HepG2 (cell line): ENCODE data around the gene CHTF18. TPM values are rescaled to one million over a fixed set of nuclear protein-coding genes. Genes with fewer than 3 reads are reported as not detected.

Source experiments
- ATAC-seq: fragments of 200-7000 bp; cut with Tn5 transposase; 3 replicates; pipeline ENCODE4 v1.9.1; 2020; ENCODE audit warnings: mild to moderate bottlenecking, moderate library complexity
- BruUV-seq: library from RNA; stranded (reverse); fragments of 400-500 nt; replicated peaks from 2 replicates; lab custom pipeline; 2021; lab: Mats Ljungman, UMichigan
- CTCF ChIA-PET: fragments of 300-600 bp; formaldehyde crosslinking; extraction: SDS; loops from one replicate; lab custom pipeline; 2021; ENCODE audit warnings: low total read pairs, inconsistent platforms, low intra/inter-chr PET ratio; lab: Yijun Ruan, JAX
- POLR2A ChIA-PET: fragments of 350-600 bp; sonication (Branson Sonifier 250); formaldehyde crosslinking; loops from one replicate; lab custom pipeline; 2020; ENCODE audit warnings: antibody characterized with exemption, inconsistent platforms; lab: Yijun Ruan, JAX
- DNase-seq: peaks from one replicate; pipeline ENCODE4 v3.0.0-alpha.2; 2015; ENCODE audit warnings: low spot score
- FAIRE-seq: peaks from 3 replicates; lab custom pipeline; 2011; peaks lifted over from hg19 to GRCh38; lab: Jason Lieb, UNC
- H2AFZ ChIP-seq: one replicate; pipeline ENCODE4 v1.6.1; 2011; ENCODE audit warnings: low read length, inconsistent platforms
- H3K27ac ChIP-seq: fragments of 300-600 bp; 3 replicates; pipeline ENCODE4 v1.8.0; 2011; ENCODE audit warnings: mixed run types, mild to moderate bottlenecking, mixed read lengths, low read length, inconsistent platforms; ENCODE audit not compliant: insufficient read depth; ENCODE audit errors: extremely low read length
- H3K27me3 ChIP-seq, 2 experiments: fragments of 200-600 bp in 1 of 2; 2 replicates in 1 of 2; 3 replicates in 1 of 2; pipeline versions ENCODE4 v1.6.0 to v1.8.0; 2011; ENCODE audit warnings: low read length in 2 of 2, mild to moderate bottlenecking in 2 of 2, moderate library complexity in 2 of 2, inconsistent platforms in 1 of 2; ENCODE audit not compliant: insufficient read depth in 2 of 2, control insufficient read depth in 1 of 2
- H3K36me3 ChIP-seq, 2 experiments: fragments of 200-600 bp in 1 of 2; replicated peaks in 1 of 2; 2 replicates in 1 of 2; 3 replicates in 1 of 2; pipeline versions ENCODE4 v1.5.1 to v1.8.0; 2011; ENCODE audit warnings: low read length in 2 of 2, inconsistent platforms in 1 of 2; ENCODE audit not compliant: insufficient read depth in 2 of 2, control insufficient read depth in 1 of 2
- H3K4me1 ChIP-seq: 2 replicates; pipeline ENCODE4 v1.5.1; 2012; ENCODE audit warnings: low read length, inconsistent platforms; ENCODE audit not compliant: insufficient read depth
- H3K4me2 ChIP-seq: 2 replicates; pipeline ENCODE4 v1.6.0; 2011; ENCODE audit warnings: low read depth, low read length, inconsistent platforms
- H3K4me3 ChIP-seq, 3 experiments: fragments of 200-600 bp in 1 of 3; sonication (generic), shearing (Covaris generic) in 1 of 3; replicated peaks in 1 of 3; 2 replicates each; pipeline ENCODE4 v1.5.1; 2011 to 2016; ENCODE audit warnings: low read length in 3 of 3, inconsistent platforms in 2 of 3, low read depth in 2 of 3, mild to moderate bottlenecking in 2 of 3, control low read depth in 1 of 3, mixed read lengths in 1 of 3; ENCODE audit not compliant: insufficient read depth in 1 of 3
- H3K79me2 ChIP-seq: one replicate; pipeline ENCODE4 v1.6.1; 2011; ENCODE audit warnings: low read length, inconsistent platforms; ENCODE audit not compliant: insufficient read depth
- H3K9ac ChIP-seq: 2 replicates; pipeline ENCODE4 v1.6.0; 2011; ENCODE audit warnings: mild to moderate bottlenecking, low read depth, low read length, inconsistent platforms; ENCODE audit not compliant: insufficient read depth
- H3K9me3 ChIP-seq: 2 replicates; pipeline ENCODE4 v1.5.1; 2012; ENCODE audit warnings: mild to moderate bottlenecking, low read length
- H4K20me1 ChIP-seq: 2 replicates; pipeline ENCODE4 v1.6.0; 2011; ENCODE audit warnings: inconsistent platforms, mild to moderate bottlenecking, low read length, moderate library complexity; ENCODE audit not compliant: insufficient read depth
- ARNTL ChIP-seq: sonication (generic); formaldehyde crosslinking; IDR thresholded peaks from 2 replicates; pipeline ENCODE4 v1.4.0; 2020; ENCODE audit warnings: mild to moderate bottlenecking, missing genetic modification reagents
- CBX5 ChIP-seq: sonication (generic); formaldehyde crosslinking; IDR thresholded peaks from 2 replicates; pipeline ENCODE4 v1.4.0; 2020; ENCODE audit warnings: missing genetic modification reagents, borderline replicate concordance
- FOSL2 ChIP-seq: sonication (generic); formaldehyde crosslinking; IDR thresholded peaks from 2 replicates; pipeline ENCODE4 v1.4.0; 2020; ENCODE audit warnings: missing genetic modification reagents
- GRHL1 ChIP-seq: sonication (generic); formaldehyde crosslinking; conservative IDR thresholded peaks from 2 replicates; pipeline ENCODE4 v1.8.0; 2022; ENCODE audit warnings: missing genetic modification reagents
- IKZF1 ChIP-seq: fragments of 450-650 bp; IDR thresholded peaks from 2 replicates; pipeline ENCODE4 v1.7.1; 2016
- IRF2 ChIP-seq: IDR thresholded peaks from 2 replicates; pipeline ENCODE4 v1.6.1; 2018; ENCODE audit warnings: missing genetic modification reagents, missing compliant biosample characterization
- MZF1 ChIP-seq: sonication (generic); formaldehyde crosslinking; IDR thresholded peaks from 2 replicates; pipeline ENCODE4 v1.8.1; 2023; ENCODE audit warnings: mild to moderate bottlenecking, missing genetic modification reagents, borderline replicate concordance
- POGK ChIP-seq: sonication (generic); formaldehyde crosslinking; conservative IDR thresholded peaks from 2 replicates; pipeline ENCODE4 v1.8.0; 2022; ENCODE audit warnings: mild to moderate bottlenecking, moderate library complexity, missing genetic modification reagents
- RBFOX2 ChIP-seq: fragments of 200-400 bp; formaldehyde crosslinking; IDR thresholded peaks from 2 replicates; pipeline ENCODE4 v1.6.1; 2017; ENCODE audit warnings: low read depth, mild to moderate bottlenecking, low read length
- RERE ChIP-seq: IDR thresholded peaks from 2 replicates; pipeline ENCODE4 v1.6.1; 2016; ENCODE audit warnings: low read depth, missing genetic modification reagents, missing compliant biosample characterization
- SAP130 ChIP-seq: IDR thresholded peaks from 2 replicates; pipeline ENCODE4 v1.6.1; 2016; ENCODE audit warnings: low read depth
- SOX5 ChIP-seq: IDR thresholded peaks from 2 replicates; pipeline ENCODE4 v1.6.1; 2016; ENCODE audit warnings: borderline replicate concordance
- TBP ChIP-seq: sonication (generic); formaldehyde crosslinking; IDR thresholded peaks from 2 replicates; pipeline ENCODE4 v1.5.0; 2020; ENCODE audit warnings: missing genetic modification reagents
- ZBTB42 ChIP-seq: sonication (generic); formaldehyde crosslinking; IDR thresholded peaks from 2 replicates; pipeline ENCODE4 v1.5.0; 2020; ENCODE audit warnings: mild to moderate bottlenecking, missing genetic modification reagents
- ZEB1 ChIP-seq: IDR thresholded peaks from 2 replicates; pipeline ENCODE4 v1.6.1; 2012; ENCODE audit warnings: mild to moderate bottlenecking, low read depth, inconsistent platforms; ENCODE audit not compliant: insufficient replicate concordance
- ZNF160 ChIP-seq: sonication (generic); formaldehyde crosslinking; IDR thresholded peaks from 2 replicates; pipeline ENCODE4 v1.8.0; 2022; ENCODE audit warnings: mild to moderate bottlenecking, inconsistent platforms, missing genetic modification reagents
- ZNF75D ChIP-seq: sonication (generic); formaldehyde crosslinking; IDR thresholded peaks from 2 replicates; pipeline ENCODE4 v1.8.1; 2023; ENCODE audit warnings: missing genetic modification reagents, mild to moderate bottlenecking, borderline replicate concordance
- ZNF761 ChIP-seq: sonication (generic); formaldehyde crosslinking; conservative IDR thresholded peaks from 2 replicates; pipeline ENCODE4 v1.4.0; 2020; ENCODE audit warnings: mild to moderate bottlenecking, missing genetic modification reagents
- WGBS: methylation state at CpG from one replicate; pipeline ENCODE4 v1.1.6; 2017; ENCODE audit warnings: low lambda C conversion rate; 5-methylcytosine and 5-hydroxymethylcytosine counted together
- in situ Hi-C: cut with HindIII; loops from 2 replicates; pipeline ENCODE4 v1.10.0; 2017; ENCODE audit warnings: low pct_unique_long_range_greater_than_20kb; ENCODE audit not compliant: extremely low pct_ligation_motif_present
- intact Hi-C: fragments of 100-400 bp; cut with micrococcal nuclease; formaldehyde crosslinking; loops from one replicate; pipeline ENCODE4 v1.10.0; 2022; ENCODE audit not compliant: unreplicated experiment
- polyA plus RNA-seq, 8 experiments: library from polyadenylated mRNA; depleted of rRNA in 3 of 8; stranded (reverse) in 7 of 8; unstranded in 1 of 8; fragments of >200 nt; fragmentation: Illumina TruSeq in 4 of 8; extraction: Trizol in 4 of 8; gene quantifications; 2 replicates each; pipeline versions ENCODE4 v1.2.1 to v1.2.3, GENCODE V29; 2011 to 2016; ENCODE audit warnings: low read depth in 4 of 8, missing spikeins in 1 of 8, mixed read lengths in 1 of 8; ENCODE audit not compliant: insufficient read depth in 1 of 8
- total RNA-seq, 5 experiments: library from RNA; depleted of rRNA; stranded (reverse); fragments of >200 nt; fragmentation: Illumina TruSeq; extraction: Trizol; gene quantifications; 2 replicates each; pipeline ENCODE4 v1.2.3, GENCODE V29; 2016; ENCODE audit warnings: low read depth in 1 of 5

Gene CHTF18
- total and polyA plus RNA-seq, 2 of the 13 experiments (the other 11 are each of a cell fraction or from before 2014, with no cell fraction given), result 8.6 to 22.9 TPM

- TF ChIP-seq POGK (CRISPR knock-in tag) (no peak), IRF2 (CRISPR knock-in tag) (no peak), ARNTL (CRISPR knock-in tag) (no peak), ZBTB42 (CRISPR knock-in tag) (no peak), TBP (CRISPR knock-in tag) (no peak), SAP130 (CRISPR knock-in tag) (no peak), MZF1 (no peak), SOX5 (no peak), GRHL1 (no peak)
Observed at GRCh38 chr16:845351-845745, 56.9 kb downstream of the CHTF18 start (continued).

- no TSS peak for BruUV-seq
- peaks cover 12% of the 10 kb centered on the region; the same call in 1 of the 2 replicates for H3K9me3 ChIP-seq
- no peaks in the 10 kb centered on the region for H3K79me2 ChIP-seq
- DNase-seq, result no peak
- in situ Hi-C loops, result no loop called here
- 55% methylated on average over 10 of the region's 10 CpGs for WGBS
- FAIRE-seq, result peak; percentile 23
- no peak overlapping the region for H3K27ac ChIP-seq
- no peak overlapping the region for H3K4me3 ChIP-seq
- H3K4me1 ChIP-seq, result no peaks in the 10 kb centered on the region
- ATAC-seq, result no peak
- intact Hi-C loops, result no loop called here
- CTCF ChIA-PET, result no interaction called here
- peaks cover 6 to 40% of the 10 kb centered on the region in 2 experiments; a peak in 4 of 5 replicates for H3K27me3 ChIP-seq
- no peak overlapping the region for H3K4me2 ChIP-seq
- POLR2A ChIA-PET, result no interaction called here
- H2AFZ ChIP-seq, result no peak overlapping the region
- H3K9ac ChIP-seq, result no peak overlapping the region
- no peaks in the 10 kb centered on the region for H4K20me1 ChIP-seq
- no peaks in the 10 kb centered on the region for H3K36me3 ChIP-seq
- TF ChIP-seq RBFOX2, result no peak
- no peak for TF ChIP-seq FOSL2 (CRISPR knock-in tag)
- no peak for TF ChIP-seq ZNF761
- no peak for TF ChIP-seq ZNF75D
- no peak for TF ChIP-seq RERE
- no peak for TF ChIP-seq CBX5
- no peak for TF ChIP-seq IKZF1
- TF ChIP-seq ZNF160 (CRISPR knock-in tag), result no peak
- no peak for TF ChIP-seq ZEB1
Observed at GRCh38 chr16:847151-847550, 58.7 kb downstream of the CHTF18 start.
